Activated CD8-positive, alpha-beta memory T cell treated with anti-CD3 and anti-CD28 coated beads for 48 hours (primary cell): Measurements from ENCODE around the gene OVOL3.
"Not testable (repeated sequence)": the region's sequence is repeated elsewhere in the genome, so short reads cannot be mapped to it uniquely, and the experiment has no call there.

Experiments used
- DNase-seq, 3 experiments: peaks; one replicate each; pipeline ENCODE4 v3.0.0-alpha.2; 2020; ENCODE audit warnings: low read depth in 2 of 3, low spot score in 2 of 3

The OVOL3 gene

GRCh38 chr19:36110487-36111199, at the start of gene OVOL3:
Gene OVOL3, plus strand, starts transcription at chr19:36111143. Its CDS starts 60 bp downstream, at chr19:36111203.
- DNase-seq: no peak

- DNase-seq: no peak
Observed at GRCh38 chr19:36061367-36061766, 49.6 kb upstream of the OVOL3 start.

- no peak for DNase-seq
Observed at GRCh38 chr19:36064826-36065225, 46.1 kb upstream of the OVOL3 start.

GRCh38 chr19:36067681-36068080, 43.3 kb upstream of the OVOL3 start:
- DNase-seq: no peak

GRCh38 chr19:36068810-36069499, 42.0 kb upstream of the OVOL3 start:
- DNase-seq: not testable (repeated sequence)

GRCh38 chr19:36072081-36072480, 38.9 kb upstream of the OVOL3 start:
- no peak for DNase-seq

- DNase-seq: no peak
Observed at GRCh38 chr19:36073121-36073876, 37.6 kb upstream of the OVOL3 start.

- no peak for DNase-seq
Observed at GRCh38 chr19:36079389-36079945, 31.5 kb upstream of the OVOL3 start.

- DNase-seq: no peak
Observed at GRCh38 chr19:36081385-36081784, 29.6 kb upstream of the OVOL3 start.

- DNase-seq: no peak
Observed at GRCh38 chr19:36081894-36082293, 29.0 kb upstream of the OVOL3 start.

- DNase-seq: no peak
Observed at GRCh38 chr19:36082916-36083315, 28.0 kb upstream of the OVOL3 start.

- no peak for DNase-seq
Observed at GRCh38 chr19:36084231-36085009, 26.5 kb upstream of the OVOL3 start.

GRCh38 chr19:36086326-36086725, 24.6 kb upstream of the OVOL3 start:
- DNase-seq: no peak

- no peak for DNase-seq
Observed at GRCh38 chr19:36089847-36090246, 21.1 kb upstream of the OVOL3 start.

GRCh38 chr19:36090910-36091695, 19.8 kb upstream of the OVOL3 start:
- no peak for DNase-seq

GRCh38 chr19:36092566-36092965, 18.4 kb upstream of the OVOL3 start:
- no peak for DNase-seq

GRCh38 chr19:36093146-36093662, 17.7 kb upstream of the OVOL3 start:
- peak in 1 of 3 experiments; percentile 26 for DNase-seq

- DNase-seq: no peak
Observed at GRCh38 chr19:36093687-36094086, 17.3 kb upstream of the OVOL3 start.

GRCh38 chr19:36097036-36097435, 13.9 kb upstream of the OVOL3 start:
- DNase-seq: no peak
